Skeletal muscle satellite cell (primary cell): ENCODE results near the gene TCF12.

Source experiments
- H3K27me3 ChIP-seq: 2 replicates; pipeline ENCODE4 v1.7.0; 2013; ENCODE audit warnings: low read length; ENCODE audit not compliant: control insufficient read depth, insufficient read depth
- H3K36me3 ChIP-seq: 2 replicates; pipeline ENCODE4 v1.7.0; 2013; ENCODE audit warnings: mild to moderate bottlenecking, control low read depth, low read length; ENCODE audit not compliant: insufficient read depth
- H3K4me1 ChIP-seq: 2 replicates; pipeline ENCODE4 v1.7.0; 2013; ENCODE audit warnings: low read length; ENCODE audit not compliant: control insufficient read depth, insufficient read depth
- H3K4me2 ChIP-seq: 2 replicates; pipeline ENCODE4 v1.7.0; 2013; ENCODE audit warnings: mild to moderate bottlenecking, low read length
- H3K4me3 ChIP-seq: 2 replicates; pipeline ENCODE4 v1.7.0; 2013; ENCODE audit warnings: low read length
- H3K9ac ChIP-seq: 2 replicates; pipeline ENCODE4 v1.7.0; 2013; ENCODE audit warnings: mild to moderate bottlenecking, low read depth, low read length, moderate library complexity
- H3K9me3 ChIP-seq: replicated peaks from 2 replicates; pipeline ENCODE4 v1.7.0; 2013; ENCODE audit warnings: mild to moderate bottlenecking, control low read depth, low read length

TCF12 gene

GRCh38 chr15:57282686-57283085 lies 364.2 kb downstream of the TCF12 start:
- Histone ChIP-seq H3K4me1 (no peaks in the 10 kb centered on the region), H3K36me3 (peaks cover 48% of the 10 kb centered on the region), H3K27me3 (no peaks in the 10 kb centered on the region), H3K9ac (no peak overlapping the region), H3K9me3 (no peaks in the 10 kb centered on the region), H3K4me2 (no peak overlapping the region), H3K4me3 (no peak overlapping the region)

DNA sequence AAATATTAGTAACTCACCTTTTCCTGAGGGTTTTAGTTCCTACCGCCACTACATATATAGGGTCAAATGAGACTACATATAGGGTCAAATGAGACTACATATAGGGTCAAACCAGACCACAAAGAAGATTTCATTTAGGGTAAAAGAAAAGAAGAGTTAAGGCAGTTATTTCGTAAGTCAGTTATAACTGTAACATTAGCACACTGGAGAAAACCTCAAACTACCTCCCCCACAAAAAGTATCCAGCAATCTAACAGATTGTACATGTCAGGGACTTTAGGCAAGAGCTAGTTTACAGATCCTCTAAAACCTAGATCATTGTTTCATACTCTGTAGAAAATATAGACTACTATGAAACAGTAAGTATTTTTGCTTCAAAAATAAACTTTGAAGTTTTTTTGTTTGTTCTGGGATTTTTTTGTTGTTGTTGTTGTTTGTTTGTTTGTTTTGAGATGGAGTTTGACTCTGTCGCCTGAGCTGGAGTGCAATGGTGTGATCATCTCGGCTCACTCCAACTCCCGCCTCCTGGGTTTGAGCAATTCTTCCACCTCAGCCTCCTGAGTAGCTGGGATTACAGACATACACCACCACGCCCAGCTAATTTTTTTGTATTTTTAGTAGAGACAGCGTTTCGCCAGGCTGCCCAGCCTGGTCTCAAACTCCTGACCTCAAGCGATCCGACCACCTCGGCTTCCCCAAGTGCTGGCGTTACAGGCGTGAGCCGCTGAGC lies 365.5 kb downstream of the TCF12 start:
- H3K27me3 ChIP-seq: no peaks in the 10 kb centered on the region
- H3K4me3 ChIP-seq: no peak overlapping the region
- no peak overlapping the region for H3K4me2 ChIP-seq
- peaks cover 4% of the 10 kb centered on the region for H3K4me1 ChIP-seq
- H3K9me3 ChIP-seq: no peaks in the 10 kb centered on the region
- no peak overlapping the region for H3K9ac ChIP-seq
- H3K36me3 ChIP-seq: peaks cover 48% of the 10 kb centered on the region

DNA sequence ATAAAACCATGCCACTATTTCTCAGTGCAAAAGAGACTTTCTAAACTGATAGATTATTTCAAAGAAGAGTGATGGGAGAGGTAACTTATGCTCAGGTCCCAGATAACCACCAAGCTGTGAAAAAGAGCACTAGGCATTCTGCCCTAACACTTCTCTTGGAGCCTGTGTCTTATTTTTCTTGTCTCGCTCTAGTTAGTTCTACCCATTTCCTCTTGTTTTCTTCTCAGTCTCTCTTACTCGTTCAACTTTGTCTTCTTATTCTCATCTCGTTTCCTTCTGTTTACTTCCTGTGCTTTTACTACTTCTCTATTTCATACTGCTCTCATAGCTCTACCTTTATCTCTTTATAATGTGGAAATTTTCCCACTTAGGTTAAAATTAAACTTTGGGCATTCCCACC lies 366.1 kb downstream of the TCF12 start:
- H3K36me3 ChIP-seq: peaks cover 44% of the 10 kb centered on the region
- H3K9me3 ChIP-seq: no peaks in the 10 kb centered on the region
- no peak overlapping the region for H3K4me3 ChIP-seq
- no peak overlapping the region for H3K4me2 ChIP-seq
- H3K4me1 ChIP-seq: peaks cover 10% of the 10 kb centered on the region
- H3K27me3 ChIP-seq: no peaks in the 10 kb centered on the region
- no peak overlapping the region for H3K9ac ChIP-seq

DNA sequence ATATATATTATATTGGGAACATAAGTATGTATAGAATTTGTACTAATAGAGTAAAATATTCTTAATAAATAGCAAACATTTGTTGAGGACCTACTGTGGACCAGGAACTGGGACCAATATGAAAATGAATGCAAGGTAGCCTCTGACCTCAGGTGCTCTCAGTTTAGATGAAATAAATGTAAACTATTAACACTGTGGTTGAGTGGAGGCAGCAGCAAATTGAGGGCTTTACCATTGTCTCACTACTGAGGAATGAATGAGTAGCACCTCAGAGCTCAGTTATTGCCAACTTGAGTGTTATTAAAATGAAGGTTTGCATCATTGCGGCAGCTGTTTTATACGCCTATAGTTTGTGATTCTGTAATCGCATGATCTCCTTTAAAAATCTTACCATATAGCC lies 366.9 kb downstream of the TCF12 start:
- H3K4me2 ChIP-seq: no peak overlapping the region
- H3K4me1 ChIP-seq: peaks cover 18% of the 10 kb centered on the region
- H3K4me3 ChIP-seq: no peak overlapping the region
- H3K9ac ChIP-seq: no peak overlapping the region
- peaks cover 44% of the 10 kb centered on the region for H3K36me3 ChIP-seq
- no peaks in the 10 kb centered on the region for H3K9me3 ChIP-seq
- no peaks in the 10 kb centered on the region for H3K27me3 ChIP-seq

DNA sequence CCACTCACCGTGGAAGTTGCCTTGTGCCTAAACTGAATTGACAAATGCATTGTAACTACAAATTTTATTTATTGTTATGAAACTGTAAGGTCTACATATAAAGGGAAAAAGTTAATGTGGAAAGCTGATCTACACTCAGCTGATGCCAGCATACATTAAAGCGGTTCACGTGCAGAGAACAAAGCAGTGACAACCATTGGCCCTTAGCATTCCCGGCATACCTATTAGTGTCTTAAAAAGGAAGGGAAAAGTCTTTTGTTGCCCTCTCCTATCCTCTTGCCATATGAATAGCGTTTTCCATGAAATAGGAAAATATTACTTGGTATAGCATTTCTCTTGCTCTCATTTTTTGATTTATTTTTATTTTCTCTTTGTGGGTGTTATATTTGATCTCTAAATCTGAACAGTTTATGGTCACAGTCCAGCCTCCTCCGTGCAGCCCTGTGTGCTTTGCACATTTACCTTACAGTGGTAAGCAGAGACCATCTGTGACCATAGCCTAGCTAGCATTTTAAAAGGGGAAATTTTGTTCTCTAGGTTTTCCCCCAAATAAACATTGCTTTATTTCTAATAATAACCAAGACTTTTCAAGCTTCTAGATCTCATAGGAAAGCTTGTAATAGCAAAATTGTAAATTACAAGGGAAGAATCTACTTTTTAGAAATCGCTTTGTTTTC lies 368.1 kb downstream of the TCF12 start:
- Histone ChIP-seq H3K4me1 (peaks cover 20% of the 10 kb centered on the region), H3K27me3 (no peaks in the 10 kb centered on the region), H3K9ac (no peak overlapping the region), H3K4me2 (no peak overlapping the region), H3K4me3 (no peak overlapping the region), H3K36me3 (peaks cover 45% of the 10 kb centered on the region), H3K9me3 (no peaks in the 10 kb centered on the region)

DNA sequence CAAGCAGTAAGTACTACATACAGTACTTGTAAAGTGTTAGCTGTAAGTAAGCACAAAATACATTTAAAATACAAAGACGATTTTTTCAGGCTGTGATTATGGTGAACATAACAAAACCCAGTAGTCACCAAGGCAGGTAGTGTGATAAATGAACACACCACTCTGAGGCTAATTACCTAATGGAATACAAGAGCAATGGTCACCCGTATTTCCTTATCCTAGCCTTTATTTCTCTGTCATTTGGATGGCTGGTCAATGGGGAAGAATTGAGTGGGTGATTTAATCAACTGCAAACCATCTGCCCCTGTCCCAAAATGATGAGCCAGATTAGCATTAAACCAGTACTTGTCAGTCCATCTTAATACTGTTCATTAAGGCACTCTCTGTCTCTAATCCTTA lies 368.7 kb downstream of the TCF12 start:
- H3K4me3 ChIP-seq: no peak overlapping the region

GRCh38 chr15:57288926-57289580 lies 370.6 kb downstream of the TCF12 start:
- H3K4me3 ChIP-seq: no peak overlapping the region
- H3K9ac ChIP-seq: no peak overlapping the region
- peaks cover 20% of the 10 kb centered on the region for H3K4me1 ChIP-seq
- no peaks in the 10 kb centered on the region for H3K27me3 ChIP-seq
- no peaks in the 10 kb centered on the region for H3K9me3 ChIP-seq
- H3K4me2 ChIP-seq: no peak overlapping the region
- H3K36me3 ChIP-seq: peaks cover 31% of the 10 kb centered on the region

More for the DNA sequence above, 368.7 kb downstream of the TCF12 start:
- no peaks in the 10 kb centered on the region for H3K27me3 ChIP-seq
- peaks cover 42% of the 10 kb centered on the region for H3K36me3 ChIP-seq
- no peak overlapping the region for H3K4me2 ChIP-seq
- peaks cover 20% of the 10 kb centered on the region for H3K4me1 ChIP-seq
- no peak overlapping the region for H3K9ac ChIP-seq
- H3K9me3 ChIP-seq: no peaks in the 10 kb centered on the region

DNA sequence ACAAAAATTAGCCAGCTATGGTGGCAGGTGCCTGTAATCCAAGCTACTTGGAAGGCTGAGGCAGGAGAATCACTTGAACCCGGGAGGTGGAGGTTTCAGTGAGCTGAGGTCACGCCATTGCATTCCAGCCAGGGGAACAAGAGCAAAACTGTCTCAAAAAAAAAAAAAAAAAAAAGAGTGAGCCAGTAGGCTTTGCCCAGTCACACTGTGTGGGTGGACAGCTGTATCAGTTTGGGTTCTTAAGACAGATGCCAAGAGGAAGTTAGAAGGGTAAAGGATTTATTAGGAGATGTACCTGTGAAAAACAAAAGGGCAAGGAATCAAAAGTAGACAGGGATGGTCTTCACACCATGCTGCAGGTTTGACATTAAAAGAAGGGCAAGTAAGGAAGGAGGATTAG lies 371.7 kb downstream of the TCF12 start:
- H3K9me3 ChIP-seq: no peaks in the 10 kb centered on the region
- H3K4me2 ChIP-seq: no peak overlapping the region
- H3K9ac ChIP-seq: no peak overlapping the region
- no peak overlapping the region for H3K4me3 ChIP-seq
- H3K4me1 ChIP-seq: peaks cover 20% of the 10 kb centered on the region
- peaks cover 31% of the 10 kb centered on the region for H3K36me3 ChIP-seq
- no peaks in the 10 kb centered on the region for H3K27me3 ChIP-seq

DNA sequence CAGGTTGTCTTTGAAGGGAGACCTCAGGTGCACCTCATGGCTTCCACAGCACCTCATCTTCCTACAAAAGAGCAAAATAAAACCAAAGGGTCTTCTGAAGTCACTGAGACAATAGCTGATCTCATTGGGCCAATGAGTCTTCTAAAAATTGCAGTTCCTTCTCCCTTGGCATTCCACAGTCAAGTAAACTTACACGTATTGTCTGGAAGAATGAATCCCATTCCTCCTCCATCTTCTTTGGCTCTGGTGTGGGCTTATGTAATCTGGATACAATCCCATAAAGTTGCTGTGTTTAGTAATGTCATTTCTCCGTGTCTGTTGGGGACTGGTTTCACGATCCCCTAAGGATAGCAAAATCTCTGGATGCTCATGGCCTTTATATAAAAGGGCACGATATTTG lies 372.4 kb downstream of the TCF12 start:
- Histone ChIP-seq H3K9me3 (no peaks in the 10 kb centered on the region), H3K9ac (no peak overlapping the region), H3K4me3 (no peak overlapping the region), H3K4me2 (no peak overlapping the region), H3K36me3 (peaks cover 25% of the 10 kb centered on the region), H3K4me1 (peaks cover 20% of the 10 kb centered on the region), H3K27me3 (no peaks in the 10 kb centered on the region)

GRCh38 chr15:57296473-57297162 lies 378.2 kb downstream of the TCF12 start:
- Histone ChIP-seq H3K4me1 (peaks cover 5% of the 10 kb centered on the region), H3K9me3 (no peaks in the 10 kb centered on the region), H3K27me3 (no peaks in the 10 kb centered on the region), H3K9ac (no peak overlapping the region), H3K4me2 (no peak overlapping the region), H3K4me3 (no peak overlapping the region), H3K36me3 (no peaks in the 10 kb centered on the region)

DNA sequence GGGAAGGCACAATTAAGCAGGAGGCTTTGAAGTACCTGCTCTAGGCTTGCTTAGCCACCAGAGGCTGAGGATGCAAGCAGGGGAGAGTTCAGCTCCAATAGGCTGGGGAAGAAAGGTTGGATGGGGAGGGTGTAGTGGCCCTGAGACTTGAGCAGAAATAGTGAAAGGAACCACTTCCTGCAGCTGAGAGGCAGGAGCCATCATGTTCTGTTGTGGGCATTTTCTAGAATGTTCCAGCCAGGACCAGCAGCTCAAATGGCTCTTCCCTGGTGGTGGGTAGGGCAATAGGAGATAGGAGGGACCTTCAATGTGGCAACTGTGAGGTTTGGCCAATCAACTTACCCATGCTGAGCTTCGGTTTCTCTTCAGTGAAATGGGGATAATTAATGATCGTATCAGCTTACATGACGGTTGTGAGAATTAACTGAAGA lies 378.7 kb downstream of the TCF12 start:
- H3K4me3 ChIP-seq: no peak overlapping the region
- H3K9me3 ChIP-seq: no peaks in the 10 kb centered on the region
- no peaks in the 10 kb centered on the region for H3K27me3 ChIP-seq
- no peak overlapping the region for H3K9ac ChIP-seq
- H3K36me3 ChIP-seq: no peaks in the 10 kb centered on the region
- H3K4me1 ChIP-seq: peaks cover 5% of the 10 kb centered on the region
- no peak overlapping the region for H3K4me2 ChIP-seq
